Urothelium cell line (cell line): Measurements from ENCODE around the gene LRP6.
"Not testable (repeated sequence)": the region's sequence is repeated elsewhere in the genome, so short reads cannot be mapped to it uniquely, and the experiment has no call there.

ENCODE experiments used
- DNase-seq: peaks from one replicate; pipeline ENCODE4 v3.0.0; 2011; ENCODE audit warnings: low spot score, mixed read lengths
- FAIRE-seq: peaks from 2 replicates; lab custom pipeline; 2011; peaks lifted over from hg19 to GRCh38; lab: Jason Lieb, UNC

The LRP6 gene

DNA sequence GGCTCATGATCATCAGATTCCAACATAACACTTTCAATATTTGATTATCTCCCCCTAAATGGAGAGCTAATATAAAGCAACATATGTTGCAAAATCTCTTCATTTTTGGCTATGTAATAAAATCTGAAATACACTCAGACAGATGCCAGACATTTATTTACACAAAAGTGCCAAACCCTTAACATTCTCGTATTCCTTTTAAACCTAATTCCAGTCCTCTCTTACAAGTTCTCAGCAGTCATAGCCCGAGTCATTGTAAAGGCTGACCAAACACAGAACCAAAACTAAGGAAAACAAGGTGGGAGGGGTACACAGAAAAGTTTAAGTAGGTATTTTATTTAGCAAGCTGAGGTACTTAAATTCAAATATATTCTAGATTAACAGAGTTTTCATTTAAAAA is 81.4 kb downstream of the LRP6 start:
- no peak for DNase-seq
- no peak for FAIRE-seq

DNA sequence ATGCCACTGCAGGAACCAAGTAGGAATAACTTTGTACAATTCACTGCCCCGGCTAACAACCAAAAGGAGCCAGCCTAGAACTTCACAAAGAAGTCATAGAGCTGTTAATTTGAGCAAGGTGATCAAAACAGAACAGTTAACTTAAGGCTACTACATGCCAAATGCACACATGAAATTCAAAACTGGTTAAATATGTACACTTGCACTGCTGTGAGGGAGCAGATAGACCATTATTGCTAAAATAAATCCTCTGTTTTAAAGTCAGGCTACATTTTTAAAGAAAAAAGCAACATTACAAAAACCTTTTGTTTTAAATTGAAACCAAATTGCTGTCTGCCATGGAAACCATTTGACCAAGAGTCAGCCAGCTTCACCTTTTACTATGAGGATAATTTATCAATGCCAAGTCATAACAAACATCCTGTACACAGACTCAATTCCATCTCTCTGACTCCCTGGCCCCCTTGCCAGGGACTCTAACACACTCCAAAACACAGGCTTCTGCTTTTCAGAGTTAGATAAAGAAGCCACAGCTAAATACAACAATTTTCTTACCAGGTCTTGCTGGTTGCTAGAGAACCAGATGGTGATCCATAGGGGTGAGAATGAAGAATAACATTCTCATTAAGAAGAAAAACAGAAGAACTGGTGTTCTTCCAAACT is 84.0 kb downstream of the LRP6 start:
- no peak for DNase-seq
- FAIRE-seq, result peak; percentile 9

GRCh38 chr12:12181511-12181910 is 85.3 kb downstream of the LRP6 start:
- FAIRE-seq (no peak), DNase-seq (no peak)

DNA sequence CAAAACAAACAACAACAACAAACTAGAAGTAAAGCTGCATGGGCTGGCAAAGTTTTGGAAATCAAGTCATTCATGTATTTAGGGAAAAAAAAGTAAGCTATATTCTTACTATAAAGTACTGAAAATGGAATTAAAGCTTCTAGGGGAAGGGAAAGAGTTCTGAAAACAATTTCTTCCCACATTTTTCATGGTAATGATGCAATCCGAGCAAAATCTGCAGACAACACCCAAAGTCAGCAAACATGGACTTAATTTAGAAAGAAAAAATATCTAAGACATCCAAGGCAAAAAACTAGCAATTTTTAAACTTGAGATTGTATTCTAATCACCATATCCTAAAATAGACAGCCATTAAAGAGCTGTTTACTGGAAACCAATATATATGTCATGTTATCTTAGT is 86.3 kb downstream of the LRP6 start:
- DNase-seq, result no peak
- no peak for FAIRE-seq

GRCh38 chr12:12180136-12180535 is 86.7 kb downstream of the LRP6 start:
- FAIRE-seq, result peak; percentile 13
- DNase-seq, result no peak

GRCh38 chr12:12178559-12178958 is 88.3 kb downstream of the LRP6 start:
- DNase-seq, result no peak
- no peak for FAIRE-seq

- no peak for DNase-seq
- FAIRE-seq, result no peak
Observed at GRCh38 chr12:12176402-12176801, 90.4 kb downstream of the LRP6 start.

- peak; percentile 94 for FAIRE-seq
- no peak for DNase-seq
Observed at GRCh38 chr12:12171991-12172511, 94.8 kb downstream of the LRP6 start.

DNA sequence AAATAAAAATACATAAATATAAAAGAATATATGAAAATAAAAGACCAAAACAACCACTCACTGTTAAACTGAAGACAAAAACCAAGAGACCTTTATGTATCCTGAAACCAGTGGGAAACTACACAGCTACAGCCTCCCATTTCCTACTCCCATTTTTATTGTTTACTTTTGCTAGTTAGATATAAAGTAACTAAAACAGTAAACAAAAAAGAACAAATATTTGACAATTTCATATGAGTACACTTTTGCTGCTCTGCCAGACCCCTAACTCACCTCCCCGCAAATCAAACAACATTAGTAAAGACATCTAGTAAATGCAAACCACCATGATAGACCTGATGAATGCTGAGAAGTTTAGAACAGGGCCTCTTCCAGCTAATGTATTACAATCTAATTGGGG is 99.0 kb downstream of the LRP6 start:
- DNase-seq (no peak), FAIRE-seq (no peak)

GRCh38 chr12:12166751-12167150 is 100.1 kb downstream of the LRP6 start:
- no peak for FAIRE-seq
- no peak for DNase-seq

DNA sequence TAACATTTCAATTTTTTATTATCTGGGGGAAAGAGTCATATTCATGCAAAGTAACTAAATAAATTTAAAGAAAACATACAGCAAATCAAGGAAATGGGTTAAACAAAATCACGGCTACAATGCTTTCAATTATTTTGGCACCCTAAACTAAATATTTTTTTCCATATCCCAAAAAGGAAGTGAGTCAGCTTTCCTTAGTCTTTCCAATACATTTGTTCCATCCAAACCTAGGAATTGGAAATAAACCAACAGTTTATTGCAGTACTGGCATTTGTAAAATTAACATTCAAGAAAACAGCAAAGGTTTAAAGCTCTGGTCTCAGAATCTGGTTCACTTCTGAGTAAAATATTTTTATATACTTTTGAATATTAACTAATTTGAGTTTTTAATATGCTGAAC is 106.9 kb downstream of the LRP6 start:
- no peak for FAIRE-seq
- DNase-seq, result no peak

DNA sequence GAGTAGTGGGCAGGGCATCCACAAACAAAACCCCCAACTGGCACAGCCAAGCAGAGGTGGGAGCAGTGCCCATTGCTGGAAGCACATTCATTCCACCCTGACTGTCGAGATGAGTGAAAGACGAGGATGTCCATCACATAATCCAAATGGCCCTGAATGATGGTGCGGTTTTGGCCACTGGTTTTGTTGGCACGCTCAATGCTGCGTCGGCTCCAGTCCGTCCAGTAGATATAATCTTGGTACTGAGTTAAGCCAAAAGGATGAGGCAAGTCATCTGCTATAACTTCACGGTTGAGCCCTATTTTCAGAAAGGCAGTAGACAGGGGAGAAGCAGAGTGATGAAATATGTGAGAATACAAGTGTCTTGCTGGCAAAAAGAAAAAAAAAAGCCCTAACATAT is 108.0 kb downstream of the LRP6 start:
- FAIRE-seq, result peak; percentile 52

GRCh38 chr12:12157424-12157823 is 109.4 kb downstream of the LRP6 start:
- DNase-seq, result no peak
- FAIRE-seq, result no peak

More for the DNA sequence above, 108.0 kb downstream of the LRP6 start:
- no peak for DNase-seq

DNA sequence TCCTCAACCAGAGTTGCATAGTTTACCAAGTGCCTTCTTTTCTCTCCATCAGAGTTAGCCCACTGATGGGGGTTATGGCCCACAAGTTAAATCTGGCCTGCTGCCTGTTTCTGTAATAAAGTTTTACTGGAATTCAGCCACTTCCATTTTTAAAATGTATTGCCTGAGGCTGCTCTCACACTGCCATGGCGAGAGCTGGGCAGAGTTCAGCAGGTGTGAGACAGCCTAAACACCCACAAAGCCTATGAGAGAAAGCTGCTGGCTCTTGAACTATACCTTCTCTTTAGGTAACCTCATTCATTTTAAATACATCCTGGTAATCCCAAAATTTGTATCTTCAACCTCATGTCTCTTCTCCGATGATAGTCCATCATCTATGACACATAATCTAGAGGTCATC is 110.0 kb downstream of the LRP6 start:
- FAIRE-seq (no peak), DNase-seq (no peak)

DNA sequence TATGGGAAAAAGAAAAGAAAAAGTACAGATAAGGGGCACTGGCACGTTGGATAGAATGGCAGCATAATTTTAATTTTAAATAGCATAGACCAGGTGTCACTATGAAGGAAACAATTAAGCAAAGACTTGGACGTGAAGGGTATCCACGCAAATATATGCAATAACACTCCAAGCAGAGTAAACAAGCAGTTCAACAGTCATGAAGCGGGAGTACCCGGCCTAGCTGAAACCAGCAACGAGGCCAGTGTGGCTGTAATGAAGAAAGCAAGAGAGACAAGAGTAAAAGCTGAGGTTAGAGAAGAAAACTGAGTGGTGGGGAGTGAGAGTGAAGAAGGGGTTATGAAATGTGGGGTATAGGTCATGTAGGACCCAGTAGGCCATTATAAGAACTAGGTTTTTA is 110.7 kb downstream of the LRP6 start:
- DNase-seq (no peak), FAIRE-seq (peak; percentile 58)

DNA sequence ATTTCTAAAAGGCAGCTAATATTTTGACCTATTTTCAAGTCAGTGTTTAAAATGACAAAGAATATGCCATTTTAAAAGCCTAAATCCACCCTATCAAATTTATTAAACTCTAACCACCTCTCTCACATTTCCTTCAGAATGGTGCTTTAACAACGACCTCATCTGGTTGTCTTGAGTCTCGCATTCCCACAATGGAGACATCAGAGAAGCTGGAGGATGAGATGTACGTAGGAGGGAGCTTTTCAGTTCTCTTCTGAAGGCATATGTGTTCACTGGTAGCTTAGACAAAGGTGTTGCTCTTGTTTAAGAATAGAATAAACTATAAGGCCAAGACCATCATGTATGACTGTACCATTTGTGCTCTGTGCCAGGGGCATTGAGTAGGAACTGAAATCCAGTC is 113.2 kb downstream of the LRP6 start:
- FAIRE-seq (no peak), DNase-seq (no peak)

DNA sequence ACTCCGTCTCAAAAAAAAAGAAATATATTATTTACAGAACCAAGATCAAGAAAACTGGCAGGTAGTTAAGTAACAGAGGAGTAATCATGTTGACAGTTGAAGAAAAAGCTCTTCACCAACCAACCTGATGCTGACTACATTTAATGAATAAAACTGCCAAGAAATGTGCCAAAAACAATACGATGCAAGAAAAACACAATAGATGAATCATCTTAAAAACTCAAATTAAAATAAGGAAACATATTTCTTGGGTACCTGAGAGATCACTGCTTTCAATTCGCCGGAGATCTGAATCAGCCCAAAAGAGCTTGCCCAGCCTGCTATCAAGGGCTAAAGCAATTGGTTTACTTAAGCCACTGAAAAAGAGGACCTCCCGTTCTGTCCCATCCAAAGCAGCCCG is 119.7 kb downstream of the LRP6 start:
- FAIRE-seq, result no peak
- no peak for DNase-seq

- not testable (repeated sequence) for DNase-seq, FAIRE-seq
Observed at GRCh38 chr12:12144531-12144930, 122.3 kb downstream of the LRP6 start.

GRCh38 chr12:12141000-12141399 is 125.8 kb downstream of the LRP6 start:
- no peak for FAIRE-seq
- DNase-seq, result no peak

- DNase-seq, result no peak
- no peak for FAIRE-seq
Observed at GRCh38 chr12:12138203-12139154, 128.4 kb downstream of the LRP6 start.

GRCh38 chr12:12133785-12134184 is 133.1 kb downstream of the LRP6 start:
- DNase-seq, result no peak
- FAIRE-seq, result no peak

DNA sequence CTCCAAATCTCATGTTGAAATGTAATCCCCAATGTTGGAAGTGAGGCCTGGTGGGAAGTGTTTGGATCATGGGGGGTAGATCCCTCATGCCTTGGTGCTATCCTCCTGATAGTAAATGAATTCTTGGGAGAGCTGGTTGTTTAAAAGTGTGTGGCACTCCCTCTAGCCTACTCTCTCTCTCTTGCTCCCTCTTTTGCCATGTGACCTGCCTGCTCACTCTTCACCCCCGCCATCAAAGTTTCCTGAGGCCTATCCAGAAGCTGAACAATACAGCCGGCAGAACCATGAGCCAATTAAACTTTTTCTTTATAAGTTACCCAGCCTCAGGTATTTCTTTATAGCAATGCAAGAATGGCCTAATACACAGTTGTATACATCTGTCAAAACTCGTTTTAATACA is 133.6 kb downstream of the LRP6 start:
- FAIRE-seq, result no peak
- no peak for DNase-seq
